Epithelial cell of prostate (primary cell): Measurements from ENCODE around the gene KCNE4.

ENCODE experiments used
- DNase-seq: peaks from one replicate; pipeline ENCODE4 v3.0.0-alpha.2; 2011; ENCODE audit warnings: low read depth, low spot score
- H3K27ac ChIP-seq: fragments of 450-650 bp; 2 replicates; pipeline ENCODE4 v1.5.1; 2017; ENCODE audit warnings: mild to moderate bottlenecking

The KCNE4 gene

DNA sequence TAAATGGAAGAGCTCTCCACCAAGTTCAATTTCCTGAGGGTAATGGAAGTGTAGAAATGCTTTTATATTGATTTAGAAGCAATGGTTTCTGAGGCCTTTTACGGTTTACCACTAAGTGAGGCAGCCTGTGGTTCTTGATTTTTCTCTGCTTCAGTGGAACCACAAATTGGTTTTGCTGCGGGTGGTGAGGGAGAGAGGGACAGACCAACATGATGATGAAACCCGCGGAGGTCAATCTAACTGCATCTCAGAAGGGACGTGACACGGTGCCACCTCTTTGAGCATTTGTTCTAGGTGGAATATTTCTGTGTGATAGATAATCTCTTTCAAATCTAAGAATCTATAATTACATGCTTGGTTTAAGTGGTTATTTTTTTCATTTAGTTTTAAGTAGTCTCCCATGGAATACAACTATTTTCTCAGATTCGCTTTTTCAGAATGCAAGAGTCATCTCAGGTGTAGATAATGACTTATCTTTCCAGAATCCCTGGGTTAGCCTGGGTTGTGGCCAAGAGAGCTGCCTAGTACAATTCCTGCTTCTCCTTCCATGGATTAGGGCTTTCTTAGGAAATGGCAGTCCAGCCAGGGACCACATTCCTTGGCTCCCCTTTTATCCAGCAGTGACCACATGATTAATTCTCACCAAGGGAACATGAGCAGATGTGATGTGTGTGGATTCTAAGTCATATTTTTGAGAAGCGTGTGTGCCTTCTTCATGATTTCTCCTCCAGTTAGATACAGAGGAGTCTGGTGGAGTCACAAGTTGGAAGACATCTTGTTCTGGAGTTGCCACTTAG, 52.5 kb downstream of the KCNE4 start:
- DNase-seq: no peak
- no peak overlapping the region for H3K27ac ChIP-seq
